ENCODE measurements around the gene USP31. TPM values are rescaled to one million over a fixed set of nuclear protein-coding genes. Genes with fewer than 3 reads are reported as not detected.

Gene USP31
- total and polyA plus RNA-seq, 2 of the 13 experiments (the other 11 are each of a cell fraction or from before 2014, with no cell fraction given) = 22.5 to 23.3 TPM

DNA sequence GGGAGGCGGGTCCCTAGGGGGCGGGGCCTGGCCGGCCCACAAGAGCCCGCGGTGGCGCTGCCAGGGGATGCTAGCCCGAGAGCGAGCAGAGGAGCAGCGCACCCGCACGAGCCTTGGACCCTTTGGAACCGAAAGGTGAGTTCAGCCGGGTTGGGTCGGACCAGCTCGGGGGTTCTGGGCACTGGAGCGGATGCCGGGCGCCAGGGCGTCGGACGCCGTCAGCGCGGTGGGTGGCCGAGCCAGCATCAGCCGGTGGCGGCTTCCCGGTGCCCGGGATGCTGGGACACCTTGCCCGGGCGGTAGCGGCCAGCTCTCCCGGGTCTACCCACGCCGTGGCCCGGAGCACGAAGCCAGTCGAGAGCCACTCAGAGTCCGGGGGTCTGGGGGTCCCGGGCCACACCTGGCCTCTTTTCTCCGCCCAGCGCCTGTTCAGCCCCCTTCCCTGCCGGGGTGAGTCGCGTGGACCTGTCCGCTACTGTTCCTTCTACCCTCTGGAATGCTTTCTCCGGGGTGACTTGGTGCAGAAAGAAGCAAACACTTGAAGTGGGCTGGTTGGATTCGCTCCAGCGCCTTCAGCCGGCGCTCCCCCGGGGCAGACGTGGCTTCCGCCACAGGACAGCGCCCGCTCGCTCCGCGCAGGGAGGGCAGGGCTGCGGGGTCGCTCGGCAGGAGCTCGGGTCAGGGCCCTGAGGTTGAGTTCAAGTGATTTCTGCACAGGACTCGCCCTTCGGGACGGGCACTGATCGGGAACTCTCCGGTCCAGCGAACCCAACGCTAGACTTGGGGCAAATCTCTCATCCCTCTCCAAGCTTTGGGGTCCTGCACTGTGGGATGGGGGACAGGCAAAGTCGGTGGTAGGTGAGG, 33.7 kb upstream of the USP31 start, which contains the start of gene SCNN1G (continued):
- TF ChIP-seq ZBTB46 (CRISPR knock-in tag; IDR thresholded peaks at IDR 0.05; ENCODE audit: borderline replicate concordance) = no peak
- 0 out of 2 replicates have a peak, but pooled peaks have one; percentile 28 for TF ChIP-seq MYC (CRISPR knock-in tag; IDR thresholded peaks at IDR 0.05; ENCODE audit: borderline replicate concordance)
- TF ChIP-seq ERF (CRISPR knock-in tag; IDR thresholded peaks at IDR 0.05) = no peak
- TF ChIP-seq FOXO1 (CRISPR knock-in tag; IDR thresholded peaks at IDR 0.05) = no peak
- 0 out of 2 replicates have a peak, but pooled peaks have one; percentile 60 for TF ChIP-seq ZNF224 (CRISPR knock-in tag; IDR thresholded peaks at IDR 0.05)
- no peak for TF ChIP-seq SP5 (CRISPR knock-in tag; IDR thresholded peaks at IDR 0.05; ENCODE audit: borderline replicate concordance, low read depth)
- TF ChIP-seq ZNF350 (CRISPR knock-in tag; IDR thresholded peaks at IDR 0.05; ENCODE audit: borderline replicate concordance, low read depth) = 0 out of 2 replicates have a peak, but pooled peaks have one; percentile 16
- no peak; the same call in 1 of the 2 replicates for TF ChIP-seq MXD4 (CRISPR knock-in tag; IDR thresholded peaks at IDR 0.05)
- no peak for TF ChIP-seq POLR2AphosphoS5 (IDR thresholded peaks at IDR 0.05; ENCODE audit: low read depth, low read length)
- no peak for TF ChIP-seq TFDP2 (CRISPR knock-in tag; IDR thresholded peaks at IDR 0.05)
- TF ChIP-seq MBNL3 (CRISPR knock-in tag; conservative IDR thresholded peaks at IDR 0.05) = no peak
- TF ChIP-seq CBFB (CRISPR knock-in tag; IDR thresholded peaks at IDR 0.05) = no peak
- TF ChIP-seq REXO4 (CRISPR knock-in tag; IDR thresholded peaks at IDR 0.05; ENCODE audit: borderline replicate concordance) = no peak
- TF ChIP-seq ZNF713 (CRISPR knock-in tag; IDR thresholded peaks at IDR 0.05) = 0 out of 2 replicates have a peak, but pooled peaks have one; percentile 39
- TF ChIP-seq SCMH1 (CRISPR knock-in tag; IDR thresholded peaks at IDR 0.05; ENCODE audit: borderline replicate concordance) = no peak
- peak; percentile 29; the same call in 1 of the 2 replicates for TF ChIP-seq TAF1 (CRISPR knock-in tag; IDR thresholded peaks at IDR 0.05)
- no peak for TF ChIP-seq BRCA1 (CRISPR knock-in tag; IDR thresholded peaks at IDR 0.05)
- TF ChIP-seq TOE1 (CRISPR knock-in tag; IDR thresholded peaks at IDR 0.05) = no peak
- TF ChIP-seq, protein P1, sequence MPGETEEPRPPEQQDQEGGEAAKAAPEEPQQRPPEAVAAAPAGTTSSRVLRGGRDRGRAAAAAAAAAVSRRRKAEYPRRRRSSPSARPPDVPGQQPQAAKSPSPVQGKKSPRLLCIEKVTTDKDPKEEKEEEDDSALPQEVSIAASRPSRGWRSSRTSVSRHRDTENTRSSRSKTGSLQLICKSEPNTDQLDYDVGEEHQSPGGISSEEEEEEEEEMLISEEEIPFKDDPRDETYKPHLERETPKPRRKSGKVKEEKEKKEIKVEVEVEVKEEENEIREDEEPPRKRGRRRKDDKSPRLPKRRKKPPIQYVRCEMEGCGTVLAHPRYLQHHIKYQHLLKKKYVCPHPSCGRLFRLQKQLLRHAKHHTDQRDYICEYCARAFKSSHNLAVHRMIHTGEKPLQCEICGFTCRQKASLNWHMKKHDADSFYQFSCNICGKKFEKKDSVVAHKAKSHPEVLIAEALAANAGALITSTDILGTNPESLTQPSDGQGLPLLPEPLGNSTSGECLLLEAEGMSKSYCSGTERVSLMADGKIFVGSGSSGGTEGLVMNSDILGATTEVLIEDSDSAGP (CRISPR knock-in tag; IDR thresholded peaks at IDR 0.05; ENCODE audit: borderline replicate concordance) = 0 out of 2 replicates have a peak, but pooled peaks have one; percentile 9
- TF ChIP-seq FOXJ3 (CRISPR knock-in tag; IDR thresholded peaks at IDR 0.05; ENCODE audit: borderline replicate concordance) = no peak
- TF ChIP-seq ZNF235 (CRISPR knock-in tag; IDR thresholded peaks at IDR 0.05; ENCODE audit: borderline replicate concordance) = 0 out of 2 replicates have a peak, but pooled peaks have one; percentile 40
- no peak for TF ChIP-seq MATR3 (CRISPR knock-in tag; IDR thresholded peaks at IDR 0.05)
- TF ChIP-seq ZNF749 (CRISPR knock-in tag; IDR thresholded peaks at IDR 0.05; ENCODE audit: borderline replicate concordance) = no peak
- no peak for TF ChIP-seq ZFP62 (CRISPR knock-in tag; IDR thresholded peaks at IDR 0.05)
- TF ChIP-seq YEATS2 (CRISPR knock-in tag; IDR thresholded peaks at IDR 0.05; ENCODE audit: borderline replicate concordance) = 0 out of 2 replicates have a peak, but pooled peaks have one; percentile 2
- TF ChIP-seq ZNF616 (CRISPR knock-in tag; IDR thresholded peaks at IDR 0.05; ENCODE audit: low read depth) = no peak
- TF ChIP-seq EZH2 (conservative IDR thresholded peaks at IDR 0.05; ENCODE audit: low read depth, low read length) = peak; percentile 90; the same call in 1 of the 2 replicates

Data from HepG2 (cell line).